ENCODE results near the gene LIN28B. TPM values are rescaled to one million over a fixed set of nuclear protein-coding genes. Genes with fewer than 3 reads are reported as not detected.

LIN28B gene
- total and polyA plus RNA-seq, 7 donors = not detected

GRCh38 chr6:105108631-105109262, 151.8 kb downstream of the LIN28B start:
- Histone ChIP-seq H3K27ac (no peak overlapping the region), H3K4me1 (peaks cover 0 to 7% (median 0%) of the 10 kb centered on the region in 4 donors), H3K9me3 (no peaks in the 10 kb centered on the region), H3K4me3 (no peak overlapping the region), H3K36me3 (peaks cover 0 to 46% (median 14%) of the 10 kb centered on the region in 4 donors), H3K27me3 (no peaks in the 10 kb centered on the region)
- WGBS, 2 donors = 43 to 81% methylated on average over 7 of the region's 7 CpGs
- intact Hi-C loops (cut with DNase I) = no loop called here
- TF ChIP-seq EP300 (IDR thresholded peaks at IDR 0.05) = no peak
- no peak for TF ChIP-seq CTCF (IDR thresholded peaks at IDR 0.05)
- TF ChIP-seq POLR2A (IDR thresholded peaks at IDR 0.05) = no peak
- TF ChIP-seq POLR2AphosphoS5 (IDR thresholded peaks at IDR 0.05) = no peak
- DNase-seq = no peak

DNA sequence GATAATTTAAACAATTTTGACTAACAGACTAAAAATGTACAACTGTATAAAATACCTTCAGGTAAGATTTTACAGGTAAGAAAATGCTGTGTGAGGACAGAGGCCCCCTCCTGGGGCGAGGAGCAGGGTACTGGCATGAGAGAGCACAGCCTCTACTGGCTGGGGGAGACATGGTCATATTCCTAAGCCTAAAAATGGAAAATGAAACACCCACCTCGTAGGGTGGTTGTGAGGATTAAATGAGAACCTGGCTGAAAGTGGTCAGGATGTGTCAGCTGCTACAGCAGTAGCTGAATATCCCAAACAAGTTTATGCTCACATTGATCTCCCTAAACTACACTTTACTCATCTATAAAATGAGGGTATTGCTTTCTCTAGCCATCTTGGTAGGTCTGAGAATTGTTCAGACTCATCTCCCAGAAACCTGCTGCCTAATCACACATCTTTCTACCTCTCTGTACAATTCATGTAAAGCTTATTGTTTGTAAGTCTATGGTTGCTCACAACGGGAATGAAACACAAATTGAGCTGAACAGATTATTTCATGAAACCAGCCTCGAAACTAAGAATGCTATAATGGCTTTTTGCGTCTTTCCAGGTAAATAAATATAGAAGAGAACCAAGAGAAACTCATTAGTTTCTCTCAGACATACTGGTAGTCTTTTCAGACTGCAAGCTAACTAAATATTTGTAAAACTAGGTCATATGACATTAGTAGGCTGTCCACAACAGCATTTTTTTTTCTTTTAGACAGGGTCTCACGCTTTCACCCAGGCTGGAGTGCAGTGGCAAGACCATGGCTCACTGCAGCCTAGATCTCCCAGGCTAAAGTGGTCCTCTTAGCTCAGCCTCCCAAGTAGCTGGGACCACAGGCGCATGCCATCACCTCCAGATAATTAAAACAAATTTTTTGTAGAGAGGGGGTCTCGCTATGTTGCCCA, 153.3 kb downstream of the LIN28B start:
- peaks cover 0 to 11% (median 0%) of the 10 kb centered on the region in 4 donors for H3K4me1 ChIP-seq
- TF ChIP-seq POLR2AphosphoS5 (IDR thresholded peaks at IDR 0.05) (no peak), CTCF (IDR thresholded peaks at IDR 0.05) (no peak), POLR2A (IDR thresholded peaks at IDR 0.05) (no peak)
- WGBS, 2 donors = 70 to 79% methylated on average over 8 of the region's 8 CpGs
- DNase-seq = no peak
- no peak overlapping the region for H3K27ac ChIP-seq
- no peaks in the 10 kb centered on the region for H3K9me3 ChIP-seq
- no peaks in the 10 kb centered on the region for H3K27me3 ChIP-seq
- intact Hi-C loops (cut with DNase I) = no loop called here
- no peak overlapping the region for H3K4me3 ChIP-seq
- peaks cover 0 to 61% (median 11%) of the 10 kb centered on the region in 4 donors for H3K36me3 ChIP-seq

DNA sequence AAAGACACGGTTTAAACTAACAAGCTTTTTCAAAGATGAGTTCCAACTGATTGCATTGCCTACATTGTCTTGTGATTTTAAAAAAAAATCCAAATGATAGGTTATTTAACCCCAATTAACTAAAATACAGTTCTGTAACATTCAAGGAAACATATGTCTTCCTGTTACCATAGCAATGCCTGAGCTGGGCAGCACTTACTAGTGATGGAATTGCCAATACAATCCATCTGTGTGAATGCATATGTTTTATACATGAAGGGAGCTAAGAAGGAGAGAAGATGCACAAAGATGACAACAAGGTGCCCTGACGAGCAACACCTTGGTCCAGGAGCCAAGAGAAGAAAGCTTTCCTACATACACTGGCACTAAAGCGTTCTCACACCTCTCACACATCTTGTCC, 154.2 kb downstream of the LIN28B start:
- intact Hi-C loops (cut with DNase I) = no loop called here
- no peak overlapping the region for H3K4me3 ChIP-seq
- no peaks in the 10 kb centered on the region for H3K9me3 ChIP-seq
- 81 to 89% methylated on average over 3 of the region's 3 CpGs for WGBS, 2 donors
- no peak for DNase-seq
- H3K27ac ChIP-seq = no peak overlapping the region
- TF ChIP-seq POLR2AphosphoS5 (IDR thresholded peaks at IDR 0.05) (no peak), POLR2A (IDR thresholded peaks at IDR 0.05) (no peak), EP300 (IDR thresholded peaks at IDR 0.05) (no peak), CTCF (IDR thresholded peaks at IDR 0.05) (no peak)
- H3K36me3 ChIP-seq = peaks cover 0 to 70% (median 13%) of the 10 kb centered on the region in 4 donors
- H3K27me3 ChIP-seq = no peaks in the 10 kb centered on the region
- H3K4me1 ChIP-seq = peaks cover 0 to 11% (median 0%) of the 10 kb centered on the region in 4 donors

GRCh38 chr6:105111871-105112270, 155.0 kb downstream of the LIN28B start:
- Histone ChIP-seq H3K4me1 (peaks cover 0 to 11% (median 0%) of the 10 kb centered on the region in 4 donors), H3K36me3 (peaks cover 0 to 77% (median 14%) of the 10 kb centered on the region in 4 donors), H3K9me3 (no peaks in the 10 kb centered on the region), H3K4me3 (no peak overlapping the region), H3K27me3 (no peaks in the 10 kb centered on the region), H3K27ac (no peak overlapping the region)
- intact Hi-C loops (cut with DNase I) = no loop called here
- no peak for DNase-seq
- 93 to 97% methylated on average over 2 of the region's 2 CpGs for WGBS, 2 donors
- TF ChIP-seq CTCF (IDR thresholded peaks at IDR 0.05) = no peak
- TF ChIP-seq POLR2A (IDR thresholded peaks at IDR 0.05) = no peak
- TF ChIP-seq EP300 (IDR thresholded peaks at IDR 0.05) = no peak
- no peak for TF ChIP-seq POLR2AphosphoS5 (IDR thresholded peaks at IDR 0.05)
